HG02973 (cell line): ENCODE measurements around the gene MINDY1.

ENCODE experiments used
- ATAC-seq: cut with Tn5 transposase; IDR thresholded peaks from one replicate; pipeline ENCODE4 v1.9.1; 2021; ENCODE audit warnings: moderate library complexity; ENCODE audit not compliant: unreplicated experiment

Gene MINDY1

DNA sequence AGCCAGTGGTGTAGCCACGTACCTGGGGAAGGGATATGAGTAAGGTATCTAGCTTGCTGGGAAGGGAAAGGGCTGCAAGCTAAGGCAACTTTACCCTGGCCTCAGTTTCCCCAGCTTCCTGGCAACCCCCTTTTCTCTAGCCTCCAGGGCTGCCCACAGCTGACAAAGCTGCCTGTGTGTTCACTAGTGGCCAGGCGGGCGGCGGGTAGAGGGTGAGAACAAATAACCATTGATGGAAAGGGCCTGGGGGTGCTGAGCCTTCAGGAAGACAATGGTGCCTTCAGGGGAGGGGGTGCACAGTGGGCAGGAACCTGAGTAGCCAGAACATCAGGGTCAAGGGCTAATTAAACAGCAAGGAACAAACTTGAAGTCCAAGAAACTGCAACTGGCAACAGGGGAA is 38.2 kb downstream of the MINDY1 start:
- ATAC-seq = no peak

DNA sequence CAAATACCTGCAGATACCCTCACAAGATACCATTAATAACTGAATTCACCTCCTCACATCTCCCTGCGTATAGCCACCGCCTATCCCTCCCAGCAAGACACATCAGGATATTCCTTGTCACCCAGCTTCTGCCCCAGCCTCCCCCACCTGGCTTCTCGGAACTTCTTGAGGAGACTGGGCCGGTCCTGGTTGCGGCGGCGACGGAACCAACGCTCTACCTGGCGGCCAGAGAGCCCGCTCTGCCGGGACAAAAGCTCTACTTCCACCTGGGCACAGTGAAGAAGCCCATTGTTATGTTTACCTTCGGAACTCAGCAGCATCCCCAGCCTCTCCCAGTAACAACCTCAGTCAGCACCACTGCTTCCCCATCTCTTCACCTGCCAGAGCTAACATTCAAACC is 38.8 kb downstream of the MINDY1 start:
- no peak for ATAC-seq

GRCh38 chr1:150966011-150966410 is 40.7 kb downstream of the MINDY1 start:
- ATAC-seq = no peak

GRCh38 chr1:150965605-150966004 is 41.1 kb downstream of the MINDY1 start:
- ATAC-seq = no peak

GRCh38 chr1:150964164-150964489 is 42.6 kb downstream of the MINDY1 start:
- ATAC-seq = no peak

GRCh38 chr1:150963321-150964163 is 43.2 kb downstream of the MINDY1 start:
- ATAC-seq = no peak

- no peak for ATAC-seq
Measured at GRCh38 chr1:150961756-150962155, 44.9 kb downstream of the MINDY1 start.

- no peak for ATAC-seq
Measured at GRCh38 chr1:150960646-150961045, 46.1 kb downstream of the MINDY1 start.

DNA sequence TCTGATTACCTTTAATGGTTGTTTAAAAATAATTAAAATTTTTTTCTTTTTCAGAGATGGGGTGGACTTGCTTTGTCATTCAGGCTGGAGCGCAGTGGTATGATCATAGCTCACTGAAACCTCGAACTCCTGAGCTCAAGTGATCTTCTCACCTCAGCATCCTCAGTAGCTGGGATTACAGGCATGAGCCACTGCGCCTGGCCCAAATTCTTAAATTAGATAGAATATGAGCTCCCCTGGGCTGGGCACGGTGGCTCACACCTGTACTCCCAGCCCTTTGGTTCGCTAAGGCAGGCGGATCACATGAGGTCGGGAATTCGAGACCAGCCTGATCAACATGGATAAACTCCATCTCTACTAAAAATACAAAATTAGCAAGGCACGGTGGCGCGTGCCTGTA is 49.0 kb downstream of the MINDY1 start:
- no peak for ATAC-seq

DNA sequence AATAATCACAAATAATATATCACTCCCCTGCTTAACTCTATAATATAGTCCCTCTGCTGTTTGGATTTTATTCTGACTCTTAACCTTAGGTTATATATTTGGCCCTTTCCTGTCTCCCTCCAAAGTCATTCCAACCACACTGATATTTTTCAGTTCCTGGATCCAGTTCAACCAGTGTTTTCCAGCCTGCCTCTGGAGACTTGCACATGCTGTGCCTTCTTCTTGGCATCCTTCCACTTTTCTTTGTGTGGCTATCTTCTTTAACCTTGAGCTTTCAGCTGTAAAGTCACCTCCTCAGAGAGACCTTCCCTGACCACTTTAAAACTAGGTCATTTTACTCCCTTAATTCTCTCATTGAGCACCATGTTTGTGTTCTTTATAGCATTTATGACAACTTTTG is 51.4 kb downstream of the MINDY1 start:
- no peak for ATAC-seq

- no peak for ATAC-seq
Measured at GRCh38 chr1:150954708-150955107, 52.0 kb downstream of the MINDY1 start.
